Stomach (tissue), 4 donors: ENCODE data around the gene ACRBP.

Source experiments
- POLR2A ChIP-seq, 4 donors: fragments of 450-650 bp; IDR thresholded peaks; one replicate each; pipeline ENCODE4 v1.6.1; 2016; ENCODE audit warnings: antibody characterized with exemption in 4 of 4, control low read depth in 2 of 4, mild to moderate bottlenecking in 1 of 4, moderate library complexity in 1 of 4
- TF ChIP-seq, protein P1 (sequence below), 7 experiments: fragments of 450-650 bp in 4 of 7; fragments of 200-600 bp in 3 of 7; sonication (generic) in 3 of 7; IDR thresholded peaks; one replicate each; pipeline ENCODE4 v1.5.1; 2016 to 2019; ENCODE audit warnings: antibody characterized with exemption in 7 of 7, control low read depth in 2 of 7, mild to moderate bottlenecking in 1 of 7

DNA sequence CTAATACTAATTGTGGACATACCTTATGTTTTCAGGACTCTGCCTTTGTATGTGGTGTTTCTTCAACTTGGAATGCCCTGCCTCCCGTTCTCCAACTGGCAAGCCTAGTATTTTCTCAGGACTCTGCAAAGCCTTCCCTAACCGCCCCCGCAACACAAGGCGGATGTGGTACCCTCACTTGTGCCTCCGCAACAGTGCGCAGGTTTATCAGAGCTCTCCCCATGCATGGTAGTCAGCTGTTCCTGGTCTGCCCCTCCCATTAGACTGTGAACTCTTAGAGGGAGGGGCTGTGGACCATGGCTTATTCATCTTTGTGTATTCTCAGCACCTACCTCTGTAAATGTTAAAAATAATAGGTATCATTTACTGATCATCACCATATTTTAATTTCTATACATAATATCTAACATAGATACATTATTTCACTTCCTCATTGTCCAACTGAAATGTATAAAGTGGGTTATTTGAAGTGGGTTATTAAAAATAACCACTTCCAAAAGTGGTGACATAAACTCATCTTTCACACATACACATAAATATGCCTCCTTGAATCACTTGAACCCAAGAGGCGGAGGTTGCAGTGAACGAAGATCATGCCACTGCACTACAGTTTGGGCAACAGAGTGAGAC lies 20.5 kb downstream of the ACRBP start:
- TF ChIP-seq, protein P1, sequence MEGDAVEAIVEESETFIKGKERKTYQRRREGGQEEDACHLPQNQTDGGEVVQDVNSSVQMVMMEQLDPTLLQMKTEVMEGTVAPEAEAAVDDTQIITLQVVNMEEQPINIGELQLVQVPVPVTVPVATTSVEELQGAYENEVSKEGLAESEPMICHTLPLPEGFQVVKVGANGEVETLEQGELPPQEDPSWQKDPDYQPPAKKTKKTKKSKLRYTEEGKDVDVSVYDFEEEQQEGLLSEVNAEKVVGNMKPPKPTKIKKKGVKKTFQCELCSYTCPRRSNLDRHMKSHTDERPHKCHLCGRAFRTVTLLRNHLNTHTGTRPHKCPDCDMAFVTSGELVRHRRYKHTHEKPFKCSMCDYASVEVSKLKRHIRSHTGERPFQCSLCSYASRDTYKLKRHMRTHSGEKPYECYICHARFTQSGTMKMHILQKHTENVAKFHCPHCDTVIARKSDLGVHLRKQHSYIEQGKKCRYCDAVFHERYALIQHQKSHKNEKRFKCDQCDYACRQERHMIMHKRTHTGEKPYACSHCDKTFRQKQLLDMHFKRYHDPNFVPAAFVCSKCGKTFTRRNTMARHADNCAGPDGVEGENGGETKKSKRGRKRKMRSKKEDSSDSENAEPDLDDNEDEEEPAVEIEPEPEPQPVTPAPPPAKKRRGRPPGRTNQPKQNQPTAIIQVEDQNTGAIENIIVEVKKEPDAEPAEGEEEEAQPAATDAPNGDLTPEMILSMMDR (IDR thresholded peaks at IDR 0.05) = no peak
- TF ChIP-seq POLR2A (IDR thresholded peaks at IDR 0.05) = no peak
